SJSA1 (cell line): ENCODE data around the gene TMEM269. TPM values are rescaled to one million over a fixed set of nuclear protein-coding genes. Genes with fewer than 3 reads are reported as not detected.
A peak's percentile ranks its signal among the peaks of the same experiment; 100 is the strongest.
"Not testable (repeated sequence)": the region's sequence is repeated elsewhere in the genome, so short reads cannot be mapped to it uniquely, and the experiment has no call there.

Experiments used
- DNase-seq, 2 experiments: peaks; one replicate each; pipeline ENCODE4 v3.0.0-alpha.2; 2015 to 2020; ENCODE audit warnings: low spot score in 2 of 2, low read depth in 1 of 2
- H3K27ac ChIP-seq: fragments of 250-450 bp; sonication (Bioruptor Pico); 2 replicates; pipeline ENCODE4 v1.5.1; 2020; ENCODE audit warnings: mild to moderate bottlenecking, moderate library complexity
- H3K27me3 ChIP-seq: fragments of 250-450 bp; sonication (Bioruptor Pico); replicated peaks from 2 replicates; pipeline ENCODE4 v1.5.1; 2020; ENCODE audit warnings: mild to moderate bottlenecking, moderate library complexity
- H3K36me3 ChIP-seq: fragments of 250-450 bp; sonication (Bioruptor Pico); 2 replicates; pipeline ENCODE4 v1.5.1; 2020; ENCODE audit warnings: mild to moderate bottlenecking
- H3K4me1 ChIP-seq: fragments of 250-450 bp; sonication (Bioruptor Pico); replicated peaks from 2 replicates; pipeline ENCODE4 v1.6.1; 2021; ENCODE audit warnings: mild to moderate bottlenecking
- H3K4me3 ChIP-seq: fragments of 250-450 bp; sonication (Bioruptor Pico); 2 replicates; pipeline ENCODE4 v1.5.1; 2020; ENCODE audit warnings: mild to moderate bottlenecking
- H3K9me3 ChIP-seq: fragments of 250-450 bp; sonication (Bioruptor Pico); replicated peaks from 2 replicates; pipeline ENCODE4 v1.5.1; 2020; ENCODE audit warnings: mild to moderate bottlenecking
- total RNA-seq: library from RNA; depleted of rRNA; stranded (reverse); fragments of >200 nt; shearing (Covaris generic); gene quantifications from 2 replicates; pipeline ENCODE4 v1.2.3, GENCODE V29; 2014

TMEM269 gene
- total RNA-seq, 1 experiment from 2014 or later = not detected

DNA sequence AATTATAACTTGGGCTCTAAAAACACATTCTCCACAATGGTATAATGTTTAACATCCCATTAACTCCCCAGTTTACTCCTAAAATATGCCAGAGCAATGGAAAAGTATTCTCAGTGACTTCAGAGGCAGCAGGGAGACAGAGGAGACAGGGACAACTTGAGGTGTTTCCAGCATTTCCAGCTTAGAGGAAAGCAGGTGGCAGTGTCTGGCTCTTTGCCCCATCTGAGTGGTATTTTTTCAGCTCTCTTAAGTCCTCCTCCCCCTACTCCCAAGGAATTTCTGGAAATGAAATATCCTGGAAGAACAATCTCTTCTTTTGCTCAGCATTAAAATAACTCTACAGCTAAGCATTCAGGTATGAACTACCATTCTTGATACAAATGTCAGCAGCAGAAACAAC is 21.4 kb downstream of the TMEM269 start:
- 0 out of 2 replicates have a peak, but pooled peaks cover 3% of the 10 kb centered on the region for H3K9me3 ChIP-seq
- H3K4me3 ChIP-seq = no peak overlapping the region
- H3K36me3 ChIP-seq = peaks cover 11% of the 10 kb centered on the region; the same call in 1 of the 2 replicates
- H3K27me3 ChIP-seq = no peaks in the 10 kb centered on the region
- no peaks in the 10 kb centered on the region for H3K4me1 ChIP-seq
- DNase-seq = no peak
- no peak overlapping the region for H3K27ac ChIP-seq

DNA sequence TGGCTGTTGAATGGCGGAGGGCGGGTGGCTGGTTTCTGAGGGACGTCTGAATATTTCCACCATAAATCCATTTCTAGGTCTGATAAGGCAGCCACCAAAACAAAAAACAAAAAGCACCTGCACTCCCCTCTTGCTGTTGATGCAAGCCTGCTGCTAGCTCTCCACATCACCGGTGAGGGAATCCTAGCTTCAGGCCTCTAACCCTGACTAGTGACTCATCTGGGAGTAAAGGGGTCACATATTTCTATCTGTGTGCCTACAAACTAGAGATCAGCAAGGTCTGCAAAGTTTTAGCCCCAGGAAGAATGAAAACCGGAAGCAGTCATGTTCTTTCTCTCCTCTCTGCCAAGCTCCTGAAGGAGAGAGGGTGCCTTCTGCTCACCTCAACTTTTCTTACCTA is 21.8 kb downstream of the TMEM269 start:
- DNase-seq = no peak

DNA sequence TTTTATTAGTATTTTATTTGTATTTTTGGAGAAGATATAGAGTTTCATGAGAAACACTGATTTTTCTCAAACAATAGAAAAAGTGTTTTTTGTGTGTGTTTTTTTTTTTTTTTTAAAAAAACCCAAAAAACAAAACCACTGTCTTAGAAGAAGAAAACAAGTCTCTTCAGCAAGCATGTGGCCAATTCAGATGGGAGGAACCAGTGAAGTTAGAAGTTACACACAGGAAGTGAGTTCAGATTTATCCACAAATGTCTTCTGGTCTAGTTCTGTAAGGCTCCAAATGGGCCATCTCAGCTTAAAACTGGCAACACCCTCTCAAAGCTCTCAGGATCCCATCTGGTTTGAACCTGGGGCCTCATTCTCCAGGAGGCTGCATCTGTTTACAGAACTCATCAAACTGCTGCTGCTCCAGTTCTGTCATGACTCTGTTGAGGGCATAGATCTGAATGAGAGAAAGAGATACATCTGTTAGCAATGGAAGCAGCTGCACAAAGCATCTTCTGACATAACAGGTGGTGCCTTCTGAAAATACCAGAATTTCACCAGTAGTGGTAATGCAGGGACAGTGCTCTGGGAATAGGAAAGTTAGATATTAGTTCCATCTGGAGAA is 22.4 kb downstream of the TMEM269 start:
- 0 out of 2 replicates have a peak, but pooled peaks cover 3% of the 10 kb centered on the region for H3K9me3 ChIP-seq
- H3K27ac ChIP-seq = no peak overlapping the region
- DNase-seq = no peak
- peaks cover 11% of the 10 kb centered on the region; the same call in 1 of the 2 replicates for H3K36me3 ChIP-seq
- H3K4me3 ChIP-seq = no peak overlapping the region
- H3K27me3 ChIP-seq = no peaks in the 10 kb centered on the region
- H3K4me1 ChIP-seq = no peaks in the 10 kb centered on the region

More for the DNA sequence above, 21.8 kb downstream of the TMEM269 start:
- H3K27me3 ChIP-seq = no peaks in the 10 kb centered on the region
- no peaks in the 10 kb centered on the region for H3K4me1 ChIP-seq
- H3K27ac ChIP-seq = no peak overlapping the region
- 0 out of 2 replicates have a peak, but pooled peaks cover 3% of the 10 kb centered on the region for H3K9me3 ChIP-seq
- peaks cover 11% of the 10 kb centered on the region; the same call in 1 of the 2 replicates for H3K36me3 ChIP-seq
- H3K4me3 ChIP-seq = no peak overlapping the region

GRCh38 chr1:42814815-42815214 is 30.0 kb downstream of the TMEM269 start:
- not testable (repeated sequence) for H3K4me3 ChIP-seq, H3K27me3 ChIP-seq, DNase-seq, H3K36me3 ChIP-seq, H3K27ac ChIP-seq, H3K9me3 ChIP-seq
- H3K4me1 ChIP-seq = peaks cover 16% of the 10 kb centered on the region

- no peak for DNase-seq
- peaks cover 8% of the 10 kb centered on the region for H3K36me3 ChIP-seq
- peaks cover 20% of the 10 kb centered on the region for H3K4me1 ChIP-seq
- no peak overlapping the region for H3K27ac ChIP-seq
- H3K27me3 ChIP-seq = no peaks in the 10 kb centered on the region
- H3K4me3 ChIP-seq = peak overlapping the region; percentile 94
- no peaks in the 10 kb centered on the region for H3K9me3 ChIP-seq
Observed at GRCh38 chr1:42815941-42816584, 31.3 kb downstream of the TMEM269 start.

- Histone ChIP-seq H3K4me1 (peaks cover 20% of the 10 kb centered on the region), H3K36me3 (peaks cover 8% of the 10 kb centered on the region), H3K27ac (peak within 1 kb of the TSS; percentile 100), H3K27me3 (no peaks in the 10 kb centered on the region), H3K9me3 (no peaks in the 10 kb centered on the region), H3K4me3 (peak within 1 kb of the TSS; percentile 94)
- peak; percentile 93 to 98 for DNase-seq
Observed at GRCh38 chr1:42816585-42817439, 32.0 kb downstream of the TMEM269 start, which contains the start of the genes ERMAP and SVBP. Gene ERMAP, plus strand, starts transcription at chr1:42817122. Its CDS starts 13,327 bp downstream, at chr1:42830449. Gene SVBP, minus strand, starts transcription at chr1:42817397. Its CDS starts 853 bp downstream, at chr1:42816544.

DNA sequence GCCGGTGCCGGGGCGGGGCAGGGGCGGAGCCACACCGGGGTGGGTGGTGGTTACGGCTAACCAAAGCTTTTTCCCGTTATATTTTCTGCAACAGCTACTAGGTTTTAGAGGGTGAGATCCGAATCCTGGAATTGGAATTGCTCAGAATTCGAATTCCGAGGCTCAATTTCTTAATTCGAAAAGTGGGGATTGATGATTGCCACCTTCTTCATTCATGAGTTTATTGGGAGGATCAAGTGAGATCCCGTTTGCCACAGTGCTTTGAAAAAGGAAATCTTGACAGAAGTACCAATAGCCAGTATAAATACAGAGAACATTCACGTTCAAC is 32.6 kb downstream of the TMEM269 start:
- Histone ChIP-seq H3K27ac (peak overlapping the region; percentile 100), H3K4me1 (peaks cover 20% of the 10 kb centered on the region), H3K36me3 (peaks cover 8% of the 10 kb centered on the region), H3K9me3 (no peaks in the 10 kb centered on the region), H3K4me3 (peak overlapping the region; percentile 94), H3K27me3 (no peaks in the 10 kb centered on the region)
- DNase-seq = peak in 1 of 2 experiments; percentile 57

- peaks cover 8% of the 10 kb centered on the region for H3K36me3 ChIP-seq
- H3K4me1 ChIP-seq = peaks cover 20% of the 10 kb centered on the region
- H3K27me3 ChIP-seq = no peaks in the 10 kb centered on the region
- H3K4me3 ChIP-seq = no peak overlapping the region
- H3K27ac ChIP-seq = no peak overlapping the region
- DNase-seq = no peak
- H3K9me3 ChIP-seq = no peaks in the 10 kb centered on the region
Observed at GRCh38 chr1:42817976-42818375, 33.2 kb downstream of the TMEM269 start.

DNA sequence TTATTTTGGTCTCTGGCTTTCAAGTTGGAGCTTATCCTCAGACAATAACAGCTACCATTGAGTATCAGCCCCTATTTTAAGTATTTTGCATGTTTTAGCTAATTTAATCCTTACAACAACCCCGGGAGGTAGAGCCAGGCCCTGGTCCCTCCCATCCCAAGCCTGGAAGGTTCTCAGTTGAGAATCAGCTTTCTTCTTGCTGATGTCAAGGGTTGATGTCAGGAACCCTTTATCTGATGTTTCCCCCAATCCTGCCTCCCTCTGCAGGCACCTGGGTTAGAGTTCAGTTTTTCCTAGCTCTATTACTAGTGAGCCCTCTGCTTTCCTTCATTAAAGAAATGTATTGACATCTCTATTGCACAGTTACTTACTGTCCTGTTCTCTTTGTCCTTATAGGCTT is 36.0 kb downstream of the TMEM269 start:
- Histone ChIP-seq H3K9me3 (no peaks in the 10 kb centered on the region), H3K4me3 (no peak overlapping the region), H3K27me3 (no peaks in the 10 kb centered on the region), H3K27ac (no peak overlapping the region), H3K4me1 (peaks cover 27% of the 10 kb centered on the region), H3K36me3 (no peaks in the 10 kb centered on the region)
- no peak for DNase-seq

- Histone ChIP-seq H3K27me3 (no peaks in the 10 kb centered on the region), H3K9me3 (no peaks in the 10 kb centered on the region), H3K4me3 (no peak overlapping the region), H3K4me1 (peaks cover 19% of the 10 kb centered on the region), H3K36me3 (no peaks in the 10 kb centered on the region), H3K27ac (no peak overlapping the region)
- DNase-seq = no peak
Observed at GRCh38 chr1:42821690-42822089, 36.9 kb downstream of the TMEM269 start.

DNA sequence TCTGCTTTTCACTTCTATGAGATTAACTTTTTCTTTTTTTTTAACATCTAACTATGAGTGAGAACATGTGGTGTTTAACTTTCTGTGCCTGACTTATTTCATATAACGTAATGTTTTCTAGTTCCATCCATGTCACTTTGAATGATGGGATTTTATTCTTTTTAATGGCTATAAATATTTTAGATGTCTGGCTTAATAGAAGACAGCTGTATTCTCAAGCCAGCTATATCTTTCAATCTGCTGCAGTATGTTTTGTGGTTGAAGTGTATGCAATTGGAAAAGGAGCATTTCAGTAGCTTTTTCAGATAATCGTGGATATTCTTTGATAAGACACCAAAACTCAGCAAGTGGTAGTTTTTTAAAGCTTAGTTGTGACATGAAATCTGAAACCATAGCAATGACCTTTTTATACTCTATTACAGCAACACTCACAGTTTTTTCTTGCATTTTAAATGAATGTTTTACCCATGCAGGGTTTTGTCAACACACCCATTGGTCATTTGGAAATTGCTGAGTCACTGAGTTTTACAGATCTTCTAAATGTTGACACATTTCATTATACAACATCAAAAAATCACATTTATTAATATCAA is 38.1 kb downstream of the TMEM269 start:
- H3K9me3 ChIP-seq = no peaks in the 10 kb centered on the region
- H3K4me3 ChIP-seq = no peak overlapping the region
- H3K27me3 ChIP-seq = no peaks in the 10 kb centered on the region
- no peak for DNase-seq
- peaks cover 13% of the 10 kb centered on the region for H3K4me1 ChIP-seq
- H3K36me3 ChIP-seq = no peaks in the 10 kb centered on the region
- H3K27ac ChIP-seq = no peak overlapping the region

DNA sequence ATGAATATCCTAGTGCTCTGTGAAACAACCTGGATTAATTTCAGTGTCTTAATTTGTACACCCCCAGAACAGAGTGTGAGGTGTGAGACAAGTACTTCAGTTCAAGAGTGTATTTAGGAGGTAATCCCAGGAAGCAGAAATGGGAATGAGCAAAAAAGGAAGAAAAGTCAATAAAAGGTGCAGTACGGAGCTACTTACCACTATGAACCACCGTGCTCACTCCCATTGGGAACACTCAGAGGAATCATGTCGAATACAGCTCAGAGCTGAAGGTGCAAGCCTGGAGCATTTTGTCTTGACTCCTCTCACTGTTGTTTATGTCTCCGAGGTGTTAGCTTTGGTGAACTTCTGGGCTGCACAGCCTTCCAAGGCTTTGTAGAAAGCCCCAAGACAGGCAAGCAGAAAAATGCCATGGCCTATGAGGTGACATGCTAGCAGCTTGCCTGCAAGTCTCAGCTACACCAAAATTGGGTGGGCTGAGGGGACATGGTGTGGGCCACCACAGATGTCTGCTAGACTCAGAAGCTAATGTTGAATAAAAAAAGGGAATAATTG is 39.8 kb downstream of the TMEM269 start:
- H3K4me3 ChIP-seq = no peak overlapping the region
- no peaks in the 10 kb centered on the region for H3K9me3 ChIP-seq
- no peak for DNase-seq
- H3K27me3 ChIP-seq = no peaks in the 10 kb centered on the region
- no peaks in the 10 kb centered on the region for H3K36me3 ChIP-seq
- no peak overlapping the region for H3K27ac ChIP-seq
- peaks cover 11% of the 10 kb centered on the region; the same call in 1 of the 2 replicates for H3K4me1 ChIP-seq
